Left forelimb (tissue), 1 donor: Measurements from ENCODE around the gene HEATR3.

ENCODE experiments used
- DNase-seq: peaks from one replicate; pipeline ENCODE4 v3.0.0-alpha.2; 2018; ENCODE audit warnings: low spot score

HEATR3 gene

GRCh38 chr16:50153596-50154419 is 88.0 kb downstream of the HEATR3 start:
- DNase-seq, result no peak

- no peak for DNase-seq
Measured at GRCh38 chr16:50154420-50154950, 88.7 kb downstream of the HEATR3 start.

GRCh38 chr16:50155925-50156324 is 90.2 kb downstream of the HEATR3 start:
- DNase-seq, result no peak
